Measurements from ENCODE around the gene RAD51AP1. TPM values are rescaled to one million over a fixed set of nuclear protein-coding genes. Genes with fewer than 3 reads are reported as not detected.

The RAD51AP1 gene
- total RNA-seq, 4 donors from 2014 or later, result 0.67 to 10.2 (median 3.1) TPM

- no peak for TF ChIP-seq CTCF (IDR thresholded peaks at IDR 0.05)
- no peak for TF ChIP-seq POLR2A (IDR thresholded peaks at IDR 0.05)
- 90 to 92% methylated on average over 5 of the region's 5 CpGs for WGBS, 2 donors
- DNase-seq, result no peak
- Histone ChIP-seq H3K27ac (no peak overlapping the region), H3K27me3 (no peaks in the 10 kb centered on the region), H3K4me1 (peaks cover 8 to 10% of the 10 kb centered on the region in 2 donors), H3K9me3 (no peaks in the 10 kb centered on the region), H3K4me3 (replicated peaks in 1 of 3) (no peak overlapping the region), H3K36me3 (no peaks in the 10 kb centered on the region)
- intact Hi-C loops (cut with DNase I), result no loop called here
Measured at GRCh38 chr12:4557586-4557985, 18.9 kb downstream of the RAD51AP1 start.

GRCh38 chr12:4558171-4558570, 19.5 kb downstream of the RAD51AP1 start:
- intact Hi-C loops (cut with DNase I), result no loop called here
- whole genome bisulfite sequencing, 2 donors, result 97% methylated on average over 2 of the region's 2 CpGs
- DNase-seq, result no peak
- Histone ChIP-seq H3K4me3 (replicated peaks in 1 of 3) (no peak overlapping the region), H3K36me3 (no peaks in the 10 kb centered on the region), H3K4me1 (peaks cover 11 to 12% of the 10 kb centered on the region in 2 donors), H3K27ac (no peak overlapping the region), H3K27me3 (no peaks in the 10 kb centered on the region), H3K9me3 (no peaks in the 10 kb centered on the region)
- TF ChIP-seq CTCF (IDR thresholded peaks at IDR 0.05) (no peak), POLR2A (IDR thresholded peaks at IDR 0.05) (no peak)

GRCh38 chr12:4562034-4562657, 23.5 kb downstream of the RAD51AP1 start, which contains the start of gene DYRK4:
Gene DYRK4 (plus strand): TSS chr12:4562208. CDS start chr12:4562246, 38 bp downstream.
- H3K4me3 ChIP-seq (replicated peaks in 1 of 3), result peak within 1 kb of the TSS in 1 of 3 donors; percentile 23
- peak; percentile 88 to 90 for DNase-seq
- WGBS, 2 donors, result 7 to 18% methylated on average over 42 to 44 of the region's 44 CpGs
- no peaks in the 10 kb centered on the region for H3K9me3 ChIP-seq
- no peaks in the 10 kb centered on the region for H3K36me3 ChIP-seq
- peaks cover 11 to 12% of the 10 kb centered on the region in 2 donors for H3K4me1 ChIP-seq
- no peak within 1 kb of the TSS for H3K27ac ChIP-seq
- TF ChIP-seq POLR2A (IDR thresholded peaks at IDR 0.05) (peak in 1 of 2 donors; percentile 32), CTCF (IDR thresholded peaks at IDR 0.05) (peak in 1 of 6 experiments; percentile 16)
- no peaks in the 10 kb centered on the region for H3K27me3 ChIP-seq
- intact Hi-C loops (cut with DNase I), result no loop called here

DNA sequence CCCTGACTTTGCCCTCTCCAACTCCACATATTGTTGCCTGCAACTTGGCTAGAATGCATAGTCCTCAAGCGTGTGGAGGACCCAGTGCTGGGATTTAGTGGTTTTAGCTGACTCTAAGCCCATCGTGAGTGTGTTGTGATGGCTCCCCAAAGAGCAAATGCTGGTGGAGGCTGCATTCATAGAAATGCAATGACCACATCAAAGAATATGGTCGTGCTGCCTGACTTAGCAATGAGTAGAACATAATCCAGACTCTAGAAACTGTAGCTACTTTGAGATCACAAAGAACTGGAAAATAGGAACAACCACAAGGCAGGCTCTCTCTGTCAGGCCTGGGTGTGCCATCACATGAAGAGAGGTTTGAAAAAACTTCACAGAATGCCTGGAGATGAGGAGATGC, 24.6 kb downstream of the RAD51AP1 start:
- no peak overlapping the region for H3K4me3 ChIP-seq (replicated peaks in 1 of 3)
- no peaks in the 10 kb centered on the region for H3K9me3 ChIP-seq
- no peak overlapping the region for H3K27ac ChIP-seq
- TF ChIP-seq POLR2A (IDR thresholded peaks at IDR 0.05) (no peak), CTCF (IDR thresholded peaks at IDR 0.05) (no peak)
- DNase-seq, result no peak
- intact Hi-C loops (cut with DNase I), result no loop called here
- peaks cover 11 to 12% of the 10 kb centered on the region in 2 donors for H3K4me1 ChIP-seq
- no peaks in the 10 kb centered on the region for H3K27me3 ChIP-seq
- 65 to 73% methylated on average over 3 of the region's 3 CpGs for WGBS, 2 donors
- no peaks in the 10 kb centered on the region for H3K36me3 ChIP-seq

- WGBS, 2 donors, result 77 to 79% methylated on average over 5 of the region's 5 CpGs
- H3K4me3 ChIP-seq (replicated peaks in 1 of 3), result no peak overlapping the region
- peaks cover 11 to 12% of the 10 kb centered on the region in 2 donors for H3K4me1 ChIP-seq
- H3K36me3 ChIP-seq, result no peaks in the 10 kb centered on the region
- DNase-seq, result no peak
- no peaks in the 10 kb centered on the region for H3K9me3 ChIP-seq
- H3K27ac ChIP-seq, result no peak overlapping the region
- intact Hi-C loops (cut with DNase I), result no loop called here
- no peaks in the 10 kb centered on the region for H3K27me3 ChIP-seq
- TF ChIP-seq CTCF (IDR thresholded peaks at IDR 0.05) (no peak), POLR2A (IDR thresholded peaks at IDR 0.05) (no peak)
Measured at GRCh38 chr12:4564818-4565217, 26.1 kb downstream of the RAD51AP1 start.
